NK-92 treated with Interleukin-12 subunit alpha and Interleukin-12 subunit beta, amount 100 ng/mL, for 24 hours (cell line): Measurements from ENCODE around the gene NEK1.

Experiments used
- DNase-seq: peaks from one replicate; lab custom pipeline; 2025; lab: John Stamatoyannopoulos, UW

Gene NEK1

GRCh38 chr4:169362607-169363006 is 249.8 kb downstream of the NEK1 start:
- no peak for DNase-seq

- DNase-seq, result no peak
These were observed 250.6 kb downstream of the NEK1 start for GRCh38 chr4:169361756-169362155.

- no peak for DNase-seq
These were observed 252.4 kb downstream of the NEK1 start for GRCh38 chr4:169359961-169360360.

- no peak for DNase-seq
These were observed 260.0 kb downstream of the NEK1 start for GRCh38 chr4:169352360-169352759.

GRCh38 chr4:169351872-169352271 is 260.5 kb downstream of the NEK1 start:
- no peak for DNase-seq

- DNase-seq, result no peak
These were observed 263.8 kb downstream of the NEK1 start for GRCh38 chr4:169348541-169348940.

- no peak for DNase-seq
These were observed 265.5 kb downstream of the NEK1 start for GRCh38 chr4:169346840-169347239.

- no peak for DNase-seq
These were observed 267.1 kb downstream of the NEK1 start for GRCh38 chr4:169345316-169345721.
